SK-N-MC (cell line): ENCODE data around the gene DNAJC25.
"Not testable (repeated sequence)": the region's sequence is repeated elsewhere in the genome, so short reads cannot be mapped to it uniquely, and the experiment has no call there.

Source experiments
- DNase-seq: peaks from one replicate; pipeline ENCODE4 v3.0.0-alpha.2; 2011; ENCODE audit warnings: low read depth, low spot score
- H3K27ac ChIP-seq: fragments of 200-600 bp; sonication (generic); 2 replicates; pipeline ENCODE4 v1.5.1; 2016; ENCODE audit warnings: mixed run types
- H3K36me3 ChIP-seq: fragments of 200-600 bp; sonication (generic); 2 replicates; pipeline ENCODE4 v1.6.1; 2017; ENCODE audit warnings: antibody characterized with exemption, low read length, mixed read lengths; ENCODE audit not compliant: insufficient read depth
- H3K4me3 ChIP-seq: fragments of 200-600 bp; sonication (generic); 2 replicates; pipeline ENCODE4 v1.5.1; 2016
- H3K9ac ChIP-seq: fragments of 200-600 bp; sonication (generic); 2 replicates; pipeline ENCODE4 v1.8.0; 2017; ENCODE audit warnings: mixed run types, mixed read lengths; ENCODE audit not compliant: insufficient read length
- H3K9me3 ChIP-seq: fragments of 200-600 bp; sonication (generic); 2 replicates; pipeline ENCODE4 v1.6.1; 2017; ENCODE audit warnings: low read depth, mild to moderate bottlenecking, antibody characterized with exemption, low read length, moderate library complexity, mixed read lengths
- EZH2 ChIP-seq: fragments of 200-600 bp; sonication (generic); IDR thresholded peaks from one replicate; pipeline ENCODE4 v1.6.1; 2017; ENCODE audit warnings: antibody characterized with exemption
- FOXP2 ChIP-seq: optimal IDR thresholded peaks from 2 replicates; pipeline ENCODE3; 2011; ENCODE audit warnings: mild to moderate bottlenecking, moderate library complexity; ENCODE audit not compliant: insufficient read depth; ENCODE audit errors: extremely low read length, control extremely low read depth
- POLR2AphosphoS5 ChIP-seq: IDR thresholded peaks from 2 replicates; pipeline ENCODE4 v1.6.1; 2012; ENCODE audit warnings: mild to moderate bottlenecking, low read depth, low read length, borderline replicate concordance

The DNAJC25 gene

GRCh38 chr9:111601237-111602018 is 29.7 kb upstream of the DNAJC25 start:
- no peaks in the 10 kb centered on the region for H3K9me3 ChIP-seq
- no peak for TF ChIP-seq FOXP2
- no peak for TF ChIP-seq EZH2
- TF ChIP-seq POLR2AphosphoS5 = no peak
- H3K4me3 ChIP-seq = no peak overlapping the region
- peak overlapping the region; percentile 63 for H3K27ac ChIP-seq
- no peak for DNase-seq
- peak overlapping the region; percentile 21 for H3K9ac ChIP-seq
- H3K36me3 ChIP-seq = peaks cover 7% of the 10 kb centered on the region

- no peak for DNase-seq
- no peak for TF ChIP-seq POLR2AphosphoS5
- no peak for TF ChIP-seq EZH2
- TF ChIP-seq FOXP2 = no peak
- Histone ChIP-seq H3K36me3 (no peaks in the 10 kb centered on the region), H3K9me3 (no peaks in the 10 kb centered on the region), H3K9ac (no peak overlapping the region), H3K27ac (no peak overlapping the region), H3K4me3 (no peak overlapping the region)
These were observed 28.1 kb upstream of the DNAJC25 start for GRCh38 chr9:111603041-111603440.

DNA sequence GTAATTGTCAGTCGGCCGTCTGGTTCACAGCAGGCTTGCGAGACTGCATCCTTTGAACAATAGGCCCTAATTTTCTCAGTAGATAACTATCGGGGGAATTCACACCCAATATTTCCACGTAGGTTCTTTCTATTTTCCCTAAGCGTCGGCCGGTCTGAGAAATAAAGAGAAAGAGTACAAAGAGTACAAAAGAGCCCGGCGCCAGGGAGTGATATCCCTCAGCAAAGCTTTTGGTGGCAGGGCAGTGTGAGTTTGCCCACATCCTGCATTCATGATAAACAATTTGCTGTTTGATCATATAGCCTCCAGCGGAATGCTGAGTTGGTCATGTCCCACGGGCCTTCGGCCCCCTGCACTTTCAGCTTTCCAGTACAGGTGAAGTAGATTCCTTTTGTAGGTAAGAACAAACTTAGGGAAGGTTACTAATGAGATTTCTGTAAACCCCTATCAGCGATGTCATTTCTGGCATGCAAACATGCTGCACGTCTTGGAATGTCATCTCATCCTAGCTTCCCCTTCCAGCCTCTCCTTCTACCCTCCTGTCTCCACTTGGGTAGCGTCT is 27.0 kb upstream of the DNAJC25 start:
- Histone ChIP-seq H3K27ac (no peak overlapping the region), H3K4me3 (no peak overlapping the region), H3K36me3 (no peaks in the 10 kb centered on the region), H3K9ac (no peak overlapping the region), H3K9me3 (no peaks in the 10 kb centered on the region)
- no peak for DNase-seq
- TF ChIP-seq EZH2 (no peak), POLR2AphosphoS5 (no peak), FOXP2 (no peak)

DNA sequence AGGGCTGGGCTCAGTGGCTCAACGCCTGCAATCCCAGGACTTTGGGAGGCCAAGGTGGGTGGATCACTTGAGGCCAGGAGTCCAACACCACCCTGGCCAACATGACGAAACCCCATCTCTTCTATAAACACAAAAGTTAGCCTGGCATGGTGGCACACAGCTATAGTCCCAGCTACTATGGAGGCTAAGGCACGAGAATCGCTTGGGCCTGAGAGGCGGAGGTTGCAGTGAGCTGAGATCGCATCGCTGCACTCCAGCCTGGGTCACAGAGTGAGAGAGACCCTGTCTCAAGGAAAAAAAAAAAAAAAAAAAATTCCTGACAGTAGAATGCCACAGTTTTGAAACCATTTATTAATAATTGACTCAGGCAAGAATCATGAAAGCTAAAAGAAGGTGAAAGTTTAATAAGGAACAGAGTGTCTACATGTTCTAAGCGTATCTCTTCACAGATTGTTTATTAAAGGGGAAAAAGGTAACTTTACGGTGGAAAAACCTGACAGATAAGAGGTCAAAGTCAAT is 26.0 kb upstream of the DNAJC25 start:
- H3K9me3 ChIP-seq = no peaks in the 10 kb centered on the region
- no peak overlapping the region for H3K27ac ChIP-seq

GRCh38 chr9:111610149-111610548 is 21.0 kb upstream of the DNAJC25 start:
- no peak for TF ChIP-seq FOXP2
- no peak for TF ChIP-seq POLR2AphosphoS5
- TF ChIP-seq EZH2 = no peak
- Histone ChIP-seq H3K27ac (no peak overlapping the region), H3K4me3 (no peak overlapping the region), H3K9me3 (no peaks in the 10 kb centered on the region), H3K9ac (no peak overlapping the region), H3K36me3 (no peaks in the 10 kb centered on the region)
- DNase-seq = no peak

More for the DNA sequence above, 26.0 kb upstream of the DNAJC25 start:
- Histone ChIP-seq H3K4me3 (no peak overlapping the region), H3K36me3 (no peaks in the 10 kb centered on the region), H3K9ac (no peak overlapping the region)
- no peak for TF ChIP-seq EZH2
- TF ChIP-seq FOXP2 = no peak
- TF ChIP-seq POLR2AphosphoS5 = no peak
- DNase-seq = no peak

GRCh38 chr9:111610845-111611244 is 20.3 kb upstream of the DNAJC25 start:
- no peak for DNase-seq
- Histone ChIP-seq H3K27ac (no peak overlapping the region), H3K9me3 (no peaks in the 10 kb centered on the region), H3K36me3 (no peaks in the 10 kb centered on the region), H3K9ac (no peak overlapping the region), H3K4me3 (no peak overlapping the region)
- no peak for TF ChIP-seq POLR2AphosphoS5
- no peak for TF ChIP-seq FOXP2
- TF ChIP-seq EZH2 = no peak

DNA sequence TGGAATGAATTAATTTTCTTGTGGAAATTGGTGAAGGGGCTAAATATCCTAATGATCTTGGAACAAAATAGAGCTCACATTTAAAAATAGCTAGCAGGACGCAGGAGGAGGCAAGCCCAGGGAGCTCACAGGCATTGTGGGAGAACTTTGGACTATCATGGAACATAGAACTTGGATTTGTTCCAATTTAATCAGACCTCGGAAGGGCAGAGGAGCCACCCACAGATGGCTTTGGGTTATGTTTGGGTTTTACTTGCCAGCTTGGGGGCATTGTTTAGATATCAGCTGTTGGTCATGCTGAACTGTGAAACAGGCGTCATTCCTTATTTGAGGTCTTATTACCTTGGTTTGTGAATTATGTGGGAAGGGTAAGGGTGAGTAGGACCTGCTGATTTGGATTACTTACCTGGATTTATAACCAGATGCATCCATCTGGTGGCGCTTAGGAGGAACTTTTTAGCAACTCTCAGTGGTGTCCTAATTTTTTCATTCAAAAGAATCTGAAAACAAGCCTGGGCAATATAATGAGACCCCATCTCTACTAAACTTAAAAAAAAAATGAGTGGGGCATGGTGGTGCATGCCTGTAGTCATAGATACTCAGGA is 17.6 kb upstream of the DNAJC25 start:
- no peak overlapping the region for H3K4me3 ChIP-seq
- H3K9ac ChIP-seq = no peak overlapping the region
- H3K36me3 ChIP-seq = no peaks in the 10 kb centered on the region
- no peak overlapping the region for H3K27ac ChIP-seq
- TF ChIP-seq EZH2 (no peak), POLR2AphosphoS5 (no peak), FOXP2 (no peak)
- H3K9me3 ChIP-seq = no peaks in the 10 kb centered on the region
- DNase-seq = no peak

GRCh38 chr9:111615928-111616327 is 15.2 kb upstream of the DNAJC25 start:
- no peak for TF ChIP-seq POLR2AphosphoS5
- no peak for TF ChIP-seq EZH2
- TF ChIP-seq FOXP2 = no peak
- H3K27ac ChIP-seq = no peak overlapping the region
- no peak overlapping the region for H3K4me3 ChIP-seq
- no peak overlapping the region for H3K9ac ChIP-seq
- no peak for DNase-seq
- H3K9me3 ChIP-seq = no peaks in the 10 kb centered on the region
- H3K36me3 ChIP-seq = no peaks in the 10 kb centered on the region

GRCh38 chr9:111617349-111617748 is 13.8 kb upstream of the DNAJC25 start:
- DNase-seq, H3K4me3 ChIP-seq, H3K27ac ChIP-seq, H3K9me3 ChIP-seq, H3K9ac ChIP-seq, H3K36me3 ChIP-seq: not testable (repeated sequence)
